NK-92 (cell line): ENCODE data around the gene FOXN3.

Experiments
- DNase-seq: peaks from one replicate; lab custom pipeline; 2025; ENCODE audit not compliant: unreplicated experiment; lab: John Stamatoyannopoulos, UW

The FOXN3 gene

GRCh38 chr14:89409961-89410360, 7.1 kb downstream of the FOXN3 start:
- no peak for DNase-seq

GRCh38 chr14:89408907-89409700, 7.9 kb downstream of the FOXN3 start:
- no peak for DNase-seq

GRCh38 chr14:89407856-89408255, 9.2 kb downstream of the FOXN3 start:
- no peak for DNase-seq

GRCh38 chr14:89406941-89407340, 10.1 kb downstream of the FOXN3 start:
- no peak for DNase-seq

GRCh38 chr14:89406361-89406760, 10.7 kb downstream of the FOXN3 start:
- no peak for DNase-seq

- no peak for DNase-seq
Observed at GRCh38 chr14:89405712-89406111, 11.3 kb downstream of the FOXN3 start.

- DNase-seq: no peak
Observed at GRCh38 chr14:89402363-89402762, 14.7 kb downstream of the FOXN3 start.

GRCh38 chr14:89401761-89402160, 15.3 kb downstream of the FOXN3 start:
- no peak for DNase-seq

- no peak for DNase-seq
Observed at GRCh38 chr14:89401241-89401640, 15.8 kb downstream of the FOXN3 start.

- DNase-seq: no peak
Observed at GRCh38 chr14:89400529-89400928, 16.5 kb downstream of the FOXN3 start.

GRCh38 chr14:89399594-89400068, 17.4 kb downstream of the FOXN3 start:
- no peak for DNase-seq

- DNase-seq: no peak
Observed at GRCh38 chr14:89399157-89399556, 17.9 kb downstream of the FOXN3 start.

- no peak for DNase-seq
Observed at GRCh38 chr14:89397569-89398230, 19.3 kb downstream of the FOXN3 start.

GRCh38 chr14:89394972-89395371, 22.1 kb downstream of the FOXN3 start:
- no peak for DNase-seq

- no peak for DNase-seq
Observed at GRCh38 chr14:89393222-89393745, 23.7 kb downstream of the FOXN3 start.

- no peak for DNase-seq
Observed at GRCh38 chr14:89392181-89392580, 24.9 kb downstream of the FOXN3 start.

- DNase-seq: no peak
Observed at GRCh38 chr14:89391556-89391955, 25.5 kb downstream of the FOXN3 start.

GRCh38 chr14:89391123-89391522, 25.9 kb downstream of the FOXN3 start:
- DNase-seq: no peak

GRCh38 chr14:89388853-89389252, 28.2 kb downstream of the FOXN3 start:
- no peak for DNase-seq

- no peak for DNase-seq
Observed at GRCh38 chr14:89387922-89388685, 28.9 kb downstream of the FOXN3 start.

GRCh38 chr14:89386212-89386886, 30.7 kb downstream of the FOXN3 start:
- DNase-seq: no peak
